HepG2 (cell line): ENCODE measurements around the gene PATL2. TPM values are rescaled to one million over a fixed set of nuclear protein-coding genes. Genes with fewer than 3 reads are reported as not detected.

Experiments
- AFF4 ChIP-seq: sonication (generic); formaldehyde crosslinking; IDR thresholded peaks from 2 replicates; pipeline ENCODE4 v1.4.0; 2020; ENCODE audit warnings: missing genetic modification reagents
- ARNTL ChIP-seq: sonication (generic); formaldehyde crosslinking; IDR thresholded peaks from 2 replicates; pipeline ENCODE4 v1.4.0; 2020; ENCODE audit warnings: mild to moderate bottlenecking, missing genetic modification reagents
- CHCHD3 ChIP-seq: sonication (generic); formaldehyde crosslinking; IDR thresholded peaks from 2 replicates; pipeline ENCODE4 v1.8.0; 2022; ENCODE audit warnings: mild to moderate bottlenecking, missing genetic modification reagents, moderate library complexity
- DDIT3 ChIP-seq: sonication (generic); formaldehyde crosslinking; IDR thresholded peaks from 2 replicates; pipeline ENCODE4 v1.4.0; 2020; ENCODE audit warnings: mild to moderate bottlenecking, missing genetic modification reagents
- FOXK2 ChIP-seq: fragments of 450-650 bp; IDR thresholded peaks from 2 replicates; pipeline ENCODE4 v1.6.1; 2016
- FUBP1 ChIP-seq: sonication (generic); formaldehyde crosslinking; IDR thresholded peaks from 2 replicates; pipeline ENCODE4 v1.5.1; 2020; ENCODE audit warnings: missing genetic modification reagents, mild to moderate bottlenecking, borderline replicate concordance
- MBNL3 ChIP-seq: fragments of 250-450 bp; sonication (Bioruptor Pico); conservative IDR thresholded peaks from 2 replicates; pipeline ENCODE4 v1.8.0; 2022; ENCODE audit warnings: mild to moderate bottlenecking, inconsistent platforms
- MEIS1 ChIP-seq: sonication (generic); formaldehyde crosslinking; IDR thresholded peaks from 2 replicates; pipeline ENCODE4 v1.9.0; 2021; ENCODE audit warnings: mild to moderate bottlenecking, missing genetic modification reagents, moderate library complexity, borderline replicate concordance
- MYPOP ChIP-seq: sonication (generic); formaldehyde crosslinking; IDR thresholded peaks from 2 replicates; pipeline ENCODE4 v1.8.1; 2023; ENCODE audit warnings: mild to moderate bottlenecking, moderate library complexity, missing genetic modification reagents
- NFKBIZ ChIP-seq: IDR thresholded peaks from 2 replicates; pipeline ENCODE4 v1.6.1; 2018; ENCODE audit warnings: missing genetic modification reagents, missing compliant biosample characterization
- PHF8 ChIP-seq: sonication (generic); formaldehyde crosslinking; IDR thresholded peaks from 2 replicates; pipeline ENCODE4 v1.5.0; 2020; ENCODE audit warnings: missing genetic modification reagents
- SRF ChIP-seq: IDR thresholded peaks from 2 replicates; pipeline ENCODE4 v1.6.1; 2011; ENCODE audit warnings: mild to moderate bottlenecking, low read depth, low read length, moderate library complexity
- TFAP4 ChIP-seq: sonication (generic); IDR thresholded peaks from 2 replicates; pipeline ENCODE4 v1.6.1; 2016; ENCODE audit warnings: low read depth, borderline replicate concordance
- ZBTB14 ChIP-seq: sonication (generic); formaldehyde crosslinking; IDR thresholded peaks from 2 replicates; pipeline ENCODE4 v1.4.0; 2020; ENCODE audit warnings: missing genetic modification reagents
- ZBTB21 ChIP-seq: sonication (generic); formaldehyde crosslinking; IDR thresholded peaks from 2 replicates; pipeline ENCODE4 v1.4.0; 2020; ENCODE audit warnings: missing genetic modification reagents
- ZFP36 ChIP-seq: fragments of 150-350 bp; IDR thresholded peaks from 2 replicates; pipeline ENCODE4 v1.6.1; 2018; ENCODE audit warnings: borderline replicate concordance, low read length, low read depth; ENCODE audit not compliant: partially characterized antibody
- ZNF317 ChIP-seq: sonication (generic); formaldehyde crosslinking; IDR thresholded peaks from 2 replicates; pipeline ENCODE4 v1.5.0; 2020; ENCODE audit warnings: mild to moderate bottlenecking, missing genetic modification reagents
- ZNF337 ChIP-seq: sonication (generic); formaldehyde crosslinking; IDR thresholded peaks from 2 replicates; pipeline ENCODE4 v1.5.1; 2020; ENCODE audit warnings: missing genetic modification reagents, low read depth, mild to moderate bottlenecking, borderline replicate concordance
- ZNF607 ChIP-seq: sonication (generic); formaldehyde crosslinking; IDR thresholded peaks from 2 replicates; pipeline ENCODE4 v1.5.1; 2020; ENCODE audit warnings: missing genetic modification reagents, mild to moderate bottlenecking, borderline replicate concordance
- polyA plus RNA-seq, 8 experiments: library from polyadenylated mRNA; depleted of rRNA in 3 of 8; stranded (reverse) in 7 of 8; unstranded in 1 of 8; fragments of >200 nt; fragmentation: Illumina TruSeq in 4 of 8; extraction: Trizol in 4 of 8; gene quantifications; 2 replicates each; pipeline versions ENCODE4 v1.2.1 to v1.2.3, GENCODE V29; 2011 to 2016; ENCODE audit warnings: low read depth in 4 of 8, missing spikeins in 1 of 8, mixed read lengths in 1 of 8; ENCODE audit not compliant: insufficient read depth in 1 of 8
- total RNA-seq, 5 experiments: library from RNA; depleted of rRNA; stranded (reverse); fragments of >200 nt; fragmentation: Illumina TruSeq; extraction: Trizol; gene quantifications; 2 replicates each; pipeline ENCODE4 v1.2.3, GENCODE V29; 2016; ENCODE audit warnings: low read depth in 1 of 5

The PATL2 gene
- total and polyA plus RNA-seq, 2 of the 13 experiments (the other 11 are each of a cell fraction or from before 2014, with no cell fraction given): 0.15 to 0.53 TPM

GRCh38 chr15:44663410-44664308 is 47.5 kb downstream of the PATL2 start, which contains the start of gene SPG11 (continued):
- no peak for TF ChIP-seq ZFP36
- TF ChIP-seq MEIS1: peak; percentile 87; the same call in 1 of the 2 replicates
- peak; percentile 81; the same call in 1 of the 2 replicates for TF ChIP-seq CHCHD3 (CRISPR knock-in tag)
- peak; percentile 40; the same call in 1 of the 2 replicates for TF ChIP-seq MYPOP
- TF ChIP-seq ZNF337 (CRISPR knock-in tag): 0 out of 2 replicates have a peak, but pooled peaks have one; percentile 42
- no peak for TF ChIP-seq TFAP4
- no peak for TF ChIP-seq ZBTB21 (CRISPR knock-in tag)
- TF ChIP-seq PHF8 (CRISPR knock-in tag): peak; percentile 97
- no peak for TF ChIP-seq FOXK2
- peak; percentile 50 for TF ChIP-seq ZBTB14 (CRISPR knock-in tag)
- no peak for TF ChIP-seq SRF
- TF ChIP-seq FUBP1 (CRISPR knock-in tag): peak; percentile 33; the same call in 1 of the 2 replicates
- TF ChIP-seq NFKBIZ (CRISPR knock-in tag): no peak; the same call in 1 of the 2 replicates
- TF ChIP-seq ZNF317: peak; percentile 77
- no peak for TF ChIP-seq AFF4 (CRISPR knock-in tag)
- TF ChIP-seq DDIT3: no peak
- no peak for TF ChIP-seq MBNL3
- peak; percentile 91 for TF ChIP-seq ZNF607 (CRISPR knock-in tag)
- peak; percentile 90 for TF ChIP-seq ARNTL (CRISPR knock-in tag)
